OCI-LY1 (cell line): ENCODE data around the gene SLC36A2.

Experiments used
- CTCF ChIP-seq: fragments of 200-600 bp; sonication (generic), shearing (Covaris generic); IDR thresholded peaks from 2 replicates; pipeline ENCODE4 v1.5.1; 2017; ENCODE audit warnings: mild to moderate bottlenecking, antibody characterized with exemption, low read length, moderate library complexity, mixed read lengths
- EZH2 ChIP-seq: fragments of 200-600 bp; sonication (generic), shearing (Covaris generic); IDR thresholded peaks from 2 replicates; pipeline ENCODE4 v1.8.0; 2017; ENCODE audit warnings: borderline replicate concordance, mixed run types, mild to moderate bottlenecking, antibody characterized with exemption, low read length, moderate library complexity, mixed read lengths

- TF ChIP-seq CTCF: no peak
- TF ChIP-seq EZH2: no peak
Measured at GRCh38 chr5:151278845-151279244, 68.5 kb downstream of the SLC36A2 start.
